Activated T-helper 1 cell treated with anti-CD3 and anti-CD28 coated beads, Interleukin-12 subunit alpha, Interleukin-12 subunit beta, Interleukin-2, Interleukin-4 antibody, amounts not matched to agents 30 ng/mL and 10 ng/mL and 1 ng/mL, durations not matched to agents 14 hours and 24 hours and 36 hours (primary cell): ENCODE measurements around the gene EXOC5. TPM values are rescaled to one million over a fixed set of nuclear protein-coding genes. Genes with fewer than 3 reads are reported as not detected.
"Not testable (repeated sequence)": the region's sequence is repeated elsewhere in the genome, so short reads cannot be mapped to it uniquely, and the experiment has no call there.

Source experiments
- DNase-seq: peaks from one replicate; pipeline ENCODE4 v3.0.0; 2021; ENCODE audit warnings: low spot score
- H3K27ac Mint-ChIP-seq: one replicate; pipeline ENCODE4 v1.8.0; 2021; ENCODE audit warnings: mild to moderate bottlenecking, mixed read lengths
- H3K27me3 Mint-ChIP-seq: one replicate; pipeline ENCODE4 v1.8.0; 2022; ENCODE audit warnings: mild to moderate bottlenecking, moderate library complexity, mixed read lengths; ENCODE audit not compliant: insufficient read depth
- H3K36me3 Mint-ChIP-seq: one replicate; pipeline ENCODE4 v1.8.0; 2021; ENCODE audit warnings: low read depth, mixed read lengths
- H3K4me1 Mint-ChIP-seq: one replicate; pipeline ENCODE4 v1.8.0; 2021; ENCODE audit warnings: low read depth, mixed read lengths
- H3K4me3 Mint-ChIP-seq: one replicate; pipeline ENCODE4 v1.8.0; 2021; ENCODE audit warnings: mild to moderate bottlenecking, moderate library complexity, mixed read lengths
- H3K9me3 Mint-ChIP-seq: one replicate; pipeline ENCODE4 v1.8.0; 2021; ENCODE audit warnings: mixed read lengths
- intact Hi-C: fragments of 100-400 bp; cut with micrococcal nuclease; formaldehyde crosslinking; loops from one replicate; pipeline ENCODE4 v1.15.1; 2024
- total RNA-seq: library from RNA; stranded (reverse); gene quantifications from 2 replicates; pipeline ENCODE4 v1.2.3, GENCODE V29; 2022

EXOC5 gene
- total RNA-seq, 1 donor from 2014 or later, result 76.6 TPM

DNA sequence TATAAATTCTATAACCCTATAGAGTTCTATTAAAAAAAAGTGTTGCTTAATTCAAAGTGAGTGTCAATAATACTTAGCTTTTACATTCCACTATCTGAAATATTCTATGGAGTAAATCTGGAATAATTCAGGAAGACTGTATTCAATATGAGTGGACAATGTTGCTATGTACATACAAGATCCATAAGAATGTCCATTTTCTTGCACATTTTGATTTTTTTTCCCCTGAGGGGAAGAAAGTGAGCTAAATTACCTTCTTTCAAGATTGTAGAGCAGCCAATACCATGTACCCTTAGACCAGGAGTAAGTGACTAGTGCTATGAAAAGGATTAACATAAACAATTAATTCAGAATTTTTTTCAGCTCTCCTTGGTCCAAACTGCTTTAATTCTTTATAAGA is 25.4 kb downstream of the EXOC5 start:
- Mint-ChIP-seq H3K4me1 (no peaks in the 10 kb centered on the region), H3K27ac (no peak overlapping the region), H3K9me3 (no peaks in the 10 kb centered on the region), H3K27me3 (no peaks in the 10 kb centered on the region), H3K4me3 (no peak overlapping the region), H3K36me3 (peaks cover 7% of the 10 kb centered on the region)
- intact Hi-C loops, result no loop called here
- DNase-seq, result no peak

DNA sequence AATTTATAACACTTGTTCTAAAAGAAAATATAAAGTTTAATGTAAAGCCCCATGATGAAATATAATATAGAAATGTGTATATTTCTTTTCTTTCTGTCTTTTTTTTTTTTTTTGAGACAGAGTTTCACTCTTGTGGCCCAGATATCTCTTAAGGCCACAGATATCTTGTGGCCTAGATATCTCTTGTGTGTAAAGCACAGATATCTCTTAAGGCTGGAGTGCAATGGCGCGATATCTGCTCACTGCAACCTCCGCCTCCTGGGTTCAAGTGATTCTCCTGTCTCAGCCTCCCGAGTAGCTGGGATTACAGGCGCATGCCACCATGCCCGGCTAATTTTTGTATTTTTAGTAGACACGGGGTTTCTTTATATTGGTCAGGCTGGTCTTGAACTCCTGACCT is 28.6 kb downstream of the EXOC5 start:
- H3K36me3 Mint-ChIP-seq, H3K4me3 Mint-ChIP-seq, intact Hi-C loops, H3K27me3 Mint-ChIP-seq, H3K4me1 Mint-ChIP-seq, H3K9me3 Mint-ChIP-seq, DNase-seq, H3K27ac Mint-ChIP-seq: not testable (repeated sequence)

DNA sequence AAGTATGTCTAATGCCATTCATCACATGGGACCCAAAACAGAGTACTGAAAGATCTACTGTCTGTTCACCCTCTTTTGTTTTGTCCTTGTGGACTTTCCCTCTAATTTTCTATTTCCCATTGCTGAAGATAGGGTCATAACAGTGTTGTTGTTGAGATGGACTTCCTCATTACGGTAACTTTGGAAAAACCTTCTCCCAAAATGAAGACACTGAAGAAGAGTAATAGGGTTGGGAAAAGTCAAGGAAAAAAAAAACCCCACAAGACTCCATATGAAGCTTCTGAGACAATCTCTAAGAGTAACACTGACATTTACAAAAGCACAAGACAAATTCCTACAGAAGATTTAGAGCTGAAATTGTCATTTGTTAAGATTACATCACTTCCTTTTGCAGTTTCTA is 36.7 kb downstream of the EXOC5 start:
- Mint-ChIP-seq H3K9me3 (peaks cover 3% of the 10 kb centered on the region), H3K4me1 (peaks cover 8% of the 10 kb centered on the region), H3K27me3 (no peaks in the 10 kb centered on the region), H3K27ac (no peak overlapping the region), H3K4me3 (no peak overlapping the region), H3K36me3 (peaks cover 41% of the 10 kb centered on the region)
- intact Hi-C loops, result loop anchor here (5.0 kb wide), 1 partner anchor 35 kb away; the partner anchor contains the start of genes AP5M1 and EXOC5
- no peak for DNase-seq

DNA sequence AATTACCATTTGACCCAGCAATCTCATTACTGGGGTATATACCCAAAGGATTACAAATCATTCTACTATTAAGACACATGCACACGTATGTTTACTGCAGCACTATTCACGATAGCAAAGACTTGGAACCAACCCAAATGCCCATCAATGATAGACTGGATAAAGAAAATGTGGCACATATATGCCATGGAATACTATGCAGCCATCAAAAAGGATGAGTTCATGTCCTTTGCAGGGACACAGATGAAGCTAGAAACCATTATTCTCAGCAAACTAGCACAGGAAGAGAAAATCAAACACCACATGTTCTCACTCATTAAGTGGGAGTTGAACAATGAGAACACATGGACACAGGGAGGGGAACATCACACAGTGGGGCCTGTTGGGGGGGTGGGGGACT is 40.4 kb downstream of the EXOC5 start:
- peaks cover 43% of the 10 kb centered on the region for H3K36me3 Mint-ChIP-seq
- DNase-seq, H3K27ac Mint-ChIP-seq, H3K4me3 Mint-ChIP-seq, H3K4me1 Mint-ChIP-seq, intact Hi-C loops, H3K27me3 Mint-ChIP-seq, H3K9me3 Mint-ChIP-seq: not testable (repeated sequence)

DNA sequence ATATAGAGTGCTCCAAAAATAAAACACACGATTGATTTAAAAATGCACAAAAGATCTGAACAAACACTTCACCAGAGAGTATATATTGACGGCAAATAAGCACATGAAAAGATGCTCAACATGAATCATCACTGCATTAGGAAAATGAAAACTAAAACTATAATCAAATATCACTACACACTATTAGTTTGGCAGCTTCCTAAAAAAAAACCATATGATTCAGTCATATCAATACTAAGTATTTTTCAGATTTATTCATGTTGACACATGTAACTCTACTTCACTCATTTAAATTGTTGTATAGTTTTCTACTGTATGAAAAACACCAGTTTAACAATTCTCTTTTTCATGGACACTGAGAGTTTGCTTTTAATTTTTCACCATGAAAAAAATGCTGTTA is 41.6 kb downstream of the EXOC5 start:
- peaks cover 3% of the 10 kb centered on the region for H3K9me3 Mint-ChIP-seq
- peaks cover 38% of the 10 kb centered on the region for H3K36me3 Mint-ChIP-seq
- DNase-seq, result no peak
- intact Hi-C loops, result no loop called here
- peaks cover 3% of the 10 kb centered on the region for H3K4me1 Mint-ChIP-seq
- H3K27me3 Mint-ChIP-seq, result no peaks in the 10 kb centered on the region
- no peak overlapping the region for H3K4me3 Mint-ChIP-seq
- H3K27ac Mint-ChIP-seq, result no peak overlapping the region

DNA sequence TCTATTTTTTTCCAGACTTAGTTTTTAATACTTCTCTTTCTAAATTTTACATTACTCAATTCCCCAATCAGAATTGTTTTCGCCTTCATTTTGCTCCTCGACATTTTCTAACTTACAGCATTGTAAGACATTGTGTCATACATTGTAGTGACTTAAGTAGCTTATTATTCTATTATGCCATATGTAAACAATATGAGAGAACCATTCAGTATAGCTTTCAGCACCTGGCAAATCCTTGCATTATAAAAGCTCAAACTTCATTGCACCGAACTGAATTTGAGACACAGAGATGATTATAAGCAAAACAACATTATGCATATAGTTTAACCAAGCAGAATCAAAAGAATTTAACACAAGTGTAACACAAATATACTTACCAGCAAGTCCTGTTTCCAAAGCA is 46.8 kb downstream of the EXOC5 start:
- Mint-ChIP-seq H3K36me3 (peaks cover 23% of the 10 kb centered on the region), H3K27ac (no peak overlapping the region), H3K4me1 (no peaks in the 10 kb centered on the region), H3K27me3 (no peaks in the 10 kb centered on the region), H3K4me3 (no peak overlapping the region), H3K9me3 (no peaks in the 10 kb centered on the region)
- DNase-seq, result no peak
- intact Hi-C loops, result no loop called here

DNA sequence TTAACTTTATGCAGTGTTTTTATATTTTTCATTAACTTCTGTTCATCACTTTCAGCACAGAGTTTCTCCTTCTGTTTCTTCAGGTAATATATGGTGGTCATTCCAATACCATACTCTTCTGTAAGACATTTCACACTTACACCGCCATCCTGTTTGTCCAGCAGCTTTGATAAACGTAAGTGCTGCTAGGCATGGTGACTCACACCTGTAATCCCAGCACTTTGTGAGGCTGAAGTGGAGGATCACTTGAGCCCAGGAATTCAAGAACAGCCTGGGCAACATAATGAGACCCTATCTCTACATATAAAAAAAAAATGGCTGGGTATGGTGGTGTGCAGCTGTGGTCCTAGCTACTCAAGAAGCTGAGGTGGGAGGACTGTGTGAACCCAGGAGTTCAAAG is 55.8 kb downstream of the EXOC5 start:
- Mint-ChIP-seq H3K27ac (no peak overlapping the region), H3K36me3 (peaks cover 32% of the 10 kb centered on the region), H3K9me3 (no peaks in the 10 kb centered on the region), H3K4me1 (no peaks in the 10 kb centered on the region), H3K27me3 (no peaks in the 10 kb centered on the region), H3K4me3 (no peak overlapping the region)
- no peak for DNase-seq
- intact Hi-C loops, result no loop called here

DNA sequence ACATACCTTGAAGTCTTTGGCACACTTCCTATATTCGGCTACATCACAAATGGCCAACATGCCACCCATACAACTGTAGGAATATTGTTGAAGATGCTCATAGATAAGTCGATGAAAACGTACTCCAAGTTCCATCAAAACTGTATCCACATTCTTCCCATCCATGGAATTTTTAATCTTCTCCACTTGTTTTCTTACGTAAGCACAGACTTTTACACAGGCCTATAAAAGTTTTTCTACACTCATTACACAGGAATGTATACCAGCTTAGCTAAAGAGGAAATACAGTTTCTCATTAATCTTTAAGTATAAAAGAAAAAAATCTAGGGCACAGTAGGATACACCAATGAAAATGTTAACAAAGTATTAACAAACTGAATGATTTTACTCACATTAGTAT is 59.1 kb downstream of the EXOC5 start:
- Mint-ChIP-seq H3K4me1 (no peaks in the 10 kb centered on the region), H3K36me3 (peaks cover 26% of the 10 kb centered on the region), H3K9me3 (no peaks in the 10 kb centered on the region), H3K4me3 (no peak overlapping the region), H3K27ac (no peak overlapping the region), H3K27me3 (no peaks in the 10 kb centered on the region)
- DNase-seq, result no peak
- intact Hi-C loops, result no loop called here

DNA sequence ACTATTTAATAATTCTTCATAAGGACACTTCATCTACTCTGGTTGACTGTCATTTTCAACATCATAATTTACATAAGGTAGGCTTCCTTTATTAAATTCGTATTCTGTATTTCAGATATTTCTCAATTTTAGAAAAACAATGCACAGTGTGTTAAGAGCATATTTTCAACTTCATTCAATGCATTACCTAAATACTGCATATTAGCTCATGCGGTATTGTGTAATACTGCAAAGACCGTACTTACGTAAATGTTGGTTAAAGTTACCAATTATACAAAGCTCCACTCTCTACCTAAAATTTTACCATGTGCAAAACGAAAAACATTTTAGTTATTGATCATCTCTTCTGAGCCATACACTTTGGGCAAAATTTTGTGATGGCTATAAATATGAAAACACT is 62.8 kb downstream of the EXOC5 start:
- Mint-ChIP-seq H3K27me3 (no peaks in the 10 kb centered on the region), H3K27ac (no peak overlapping the region), H3K4me1 (no peaks in the 10 kb centered on the region), H3K9me3 (no peaks in the 10 kb centered on the region), H3K4me3 (no peak overlapping the region), H3K36me3 (peaks cover 15% of the 10 kb centered on the region)
- intact Hi-C loops, result no loop called here
- no peak for DNase-seq

DNA sequence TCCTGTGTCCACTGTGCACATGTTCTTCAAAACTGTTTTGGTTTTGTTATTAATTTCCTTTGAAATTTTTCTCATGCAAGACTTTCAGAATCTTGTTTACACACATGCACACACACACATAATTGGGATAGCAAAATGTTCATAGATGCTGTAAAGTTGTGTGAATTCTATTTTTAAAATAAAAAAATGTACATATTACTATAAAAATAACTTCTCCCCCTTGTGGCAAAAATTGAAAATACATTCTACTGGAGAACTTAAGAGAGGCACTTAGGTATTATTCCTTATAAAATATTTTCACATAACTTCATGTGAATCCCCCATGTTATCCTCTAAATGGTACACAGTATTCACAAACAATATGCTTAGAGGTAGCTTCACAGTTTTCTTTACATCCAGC is 66.0 kb downstream of the EXOC5 start:
- intact Hi-C loops, result loop anchor here (2.0 kb wide), 1 partner anchor 712 kb away; no protein-coding TSS in a partner anchor
- not testable (repeated sequence) for H3K36me3 Mint-ChIP-seq, H3K4me1 Mint-ChIP-seq, DNase-seq, H3K4me3 Mint-ChIP-seq, H3K27me3 Mint-ChIP-seq, H3K9me3 Mint-ChIP-seq, H3K27ac Mint-ChIP-seq

DNA sequence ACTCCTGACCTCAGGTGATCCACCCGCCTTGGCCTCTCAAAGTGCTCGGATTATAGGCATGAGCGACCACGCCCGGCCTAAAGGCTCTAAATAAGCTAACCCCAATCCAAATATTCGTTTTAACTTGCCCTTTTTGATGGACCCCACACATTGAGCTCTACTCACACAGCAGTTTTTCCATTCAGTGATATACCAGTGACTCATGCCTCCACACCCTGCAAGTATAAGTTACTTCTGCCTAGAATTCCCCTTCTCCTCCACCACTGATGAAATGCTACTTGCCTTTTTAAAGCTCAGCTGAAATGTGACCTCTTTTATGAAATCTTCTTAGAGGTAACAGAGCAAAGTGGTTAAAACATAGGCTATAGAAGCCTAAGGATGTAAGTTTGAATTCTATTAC is 68.8 kb downstream of the EXOC5 start:
- H3K4me1 Mint-ChIP-seq, result no peaks in the 10 kb centered on the region
- H3K4me3 Mint-ChIP-seq, result no peak overlapping the region
- H3K36me3 Mint-ChIP-seq, result no peaks in the 10 kb centered on the region
- no peaks in the 10 kb centered on the region for H3K9me3 Mint-ChIP-seq
- peaks cover 6% of the 10 kb centered on the region for H3K27me3 Mint-ChIP-seq
- no peak for DNase-seq
- intact Hi-C loops, result loop anchor here (2.0 kb wide), 1 partner anchor 117 kb away; no protein-coding TSS in a partner anchor
- H3K27ac Mint-ChIP-seq, result no peak overlapping the region

DNA sequence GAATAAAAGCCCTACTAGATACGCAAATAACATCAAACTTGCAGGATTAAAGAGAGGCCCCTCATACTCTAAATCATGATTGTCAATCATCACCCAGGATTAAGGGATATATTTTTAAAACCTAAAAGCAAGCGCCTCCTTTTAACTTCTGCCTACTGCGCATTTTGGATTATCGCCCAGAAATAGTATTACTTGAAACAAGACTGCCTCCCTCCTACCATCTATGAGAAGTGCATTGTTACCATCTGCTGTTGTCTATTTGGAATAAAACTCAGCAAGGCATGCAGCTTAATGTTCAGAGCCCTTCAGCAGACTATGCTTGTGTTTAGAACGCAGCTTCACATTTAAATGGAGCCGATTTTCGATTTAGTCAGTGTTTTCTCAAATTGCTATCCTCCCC is 79.6 kb downstream of the EXOC5 start:
- H3K4me3 Mint-ChIP-seq, result no peak overlapping the region
- no peaks in the 10 kb centered on the region for H3K9me3 Mint-ChIP-seq
- no peak for DNase-seq
- no peaks in the 10 kb centered on the region for H3K36me3 Mint-ChIP-seq
- no peaks in the 10 kb centered on the region for H3K4me1 Mint-ChIP-seq
- intact Hi-C loops, result no loop called here
- H3K27ac Mint-ChIP-seq, result no peak overlapping the region
- H3K27me3 Mint-ChIP-seq, result peaks cover 7% of the 10 kb centered on the region

DNA sequence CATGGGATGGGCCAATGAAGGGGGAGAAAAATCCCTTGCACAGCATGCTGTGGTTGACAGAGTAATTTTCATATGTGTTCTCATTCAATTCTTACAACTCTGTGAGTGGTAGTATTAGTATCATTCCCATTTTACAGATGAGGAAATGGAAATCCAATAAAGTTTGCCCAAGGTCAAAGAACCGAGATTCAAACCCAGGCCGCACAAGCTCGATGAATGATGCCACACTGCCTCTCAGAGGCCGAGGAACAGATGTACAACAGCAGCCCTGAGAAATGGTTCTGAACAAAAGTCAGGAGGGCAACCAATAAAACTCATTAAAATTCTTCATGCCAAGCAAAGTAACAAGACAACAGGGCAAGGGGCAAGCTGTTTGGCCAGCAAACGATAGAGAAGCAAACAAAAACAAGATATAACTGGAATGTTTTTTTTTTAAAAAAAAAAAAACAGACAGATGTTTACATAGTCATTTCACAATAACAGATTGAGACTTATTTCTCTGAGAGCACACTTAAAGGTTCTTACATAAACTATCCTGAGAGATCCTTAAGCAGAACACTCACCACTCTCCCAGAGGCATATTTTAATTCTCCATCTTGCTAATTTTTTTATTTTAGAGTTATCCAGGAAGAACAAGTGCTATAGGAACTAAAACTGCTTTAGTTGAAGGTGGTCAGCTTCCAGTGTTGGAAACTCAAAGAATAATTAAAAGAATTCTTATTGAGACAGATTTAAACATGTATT is 85.8 kb downstream of the EXOC5 start:
- H3K4me1 Mint-ChIP-seq, result no peaks in the 10 kb centered on the region
- DNase-seq, result no peak
- H3K27me3 Mint-ChIP-seq, result peaks cover 14% of the 10 kb centered on the region
- H3K9me3 Mint-ChIP-seq, result no peaks in the 10 kb centered on the region
- intact Hi-C loops, result loop anchor here (5.0 kb wide), 2 partner anchors 521 to 691 kb away; no protein-coding TSS in a partner anchor
- no peak overlapping the region for H3K4me3 Mint-ChIP-seq
- no peak overlapping the region for H3K27ac Mint-ChIP-seq
- no peaks in the 10 kb centered on the region for H3K36me3 Mint-ChIP-seq

DNA sequence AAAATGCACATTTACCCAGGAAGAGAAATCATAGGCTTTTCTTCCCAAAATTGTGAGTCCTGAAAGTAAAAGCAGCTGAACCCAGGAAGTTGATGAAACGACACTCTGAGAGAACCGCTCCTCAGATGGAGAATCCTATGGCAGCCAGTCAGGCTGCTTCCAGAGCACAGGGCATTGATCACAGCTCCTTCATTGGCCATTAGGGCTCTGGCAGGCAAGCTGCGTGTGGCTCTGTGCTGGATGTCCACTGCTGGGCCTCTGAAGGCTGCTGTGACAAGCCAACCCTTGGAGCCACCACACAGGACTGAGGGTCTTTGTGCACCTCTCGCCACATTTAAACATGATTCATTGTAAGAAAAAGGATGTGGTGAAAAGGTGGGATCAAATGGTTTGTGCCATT is 89.4 kb downstream of the EXOC5 start:
- Mint-ChIP-seq H3K4me1 (no peaks in the 10 kb centered on the region), H3K27me3 (peaks cover 14% of the 10 kb centered on the region), H3K4me3 (no peak overlapping the region), H3K9me3 (no peaks in the 10 kb centered on the region), H3K27ac (no peak overlapping the region), H3K36me3 (no peaks in the 10 kb centered on the region)
- intact Hi-C loops, result no loop called here
- no peak for DNase-seq
